SKM-1 (cell line): Measurements from ENCODE around the gene ASIC4.

Source experiments
- DNase-seq: peaks from one replicate; lab custom pipeline; 2025; ENCODE audit not compliant: unreplicated experiment; lab: John Stamatoyannopoulos, UW

Gene ASIC4

GRCh38 chr2:219497495-219498279 is 16.6 kb upstream of the ASIC4 start:
- peak; percentile 52 for DNase-seq

GRCh38 chr2:219498280-219499057 is 15.8 kb upstream of the ASIC4 start, which contains the start of gene GMPPA:
Gene GMPPA, plus strand, starts transcription at chr2:219498891. Its CDS starts 1,085 bp downstream, at chr2:219499976.
- DNase-seq = peak; percentile 98

GRCh38 chr2:219499058-219499307 is 15.3 kb upstream of the ASIC4 start:
- DNase-seq = no peak

GRCh38 chr2:219499555-219499954 is 14.7 kb upstream of the ASIC4 start:
- DNase-seq = no peak

GRCh38 chr2:219500135-219500534 is 14.1 kb upstream of the ASIC4 start:
- DNase-seq = no peak

GRCh38 chr2:219501849-219502248 is 12.4 kb upstream of the ASIC4 start:
- no peak for DNase-seq

GRCh38 chr2:219502618-219503017 is 11.7 kb upstream of the ASIC4 start:
- no peak for DNase-seq

- no peak for DNase-seq
Measured at GRCh38 chr2:219505585-219505984, 8.7 kb upstream of the ASIC4 start.

- no peak for DNase-seq
Measured at GRCh38 chr2:219506153-219506801, 8.0 kb upstream of the ASIC4 start.

GRCh38 chr2:219506802-219507526 is 7.3 kb upstream of the ASIC4 start:
- no peak for DNase-seq

- no peak for DNase-seq
Measured at GRCh38 chr2:219507581-219508443, 6.5 kb upstream of the ASIC4 start.

- DNase-seq = no peak
Measured at GRCh38 chr2:219508444-219508734, 5.9 kb upstream of the ASIC4 start.

- DNase-seq = no peak
Measured at GRCh38 chr2:219508971-219509779, 5.1 kb upstream of the ASIC4 start.

GRCh38 chr2:219509780-219510511 is 4.3 kb upstream of the ASIC4 start:
- DNase-seq = peak; percentile 34

GRCh38 chr2:219510512-219511135 is 3.7 kb upstream of the ASIC4 start:
- DNase-seq = no peak

GRCh38 chr2:219511547-219512325 is 2.5 kb upstream of the ASIC4 start:
- no peak for DNase-seq

- DNase-seq = no peak
Measured at GRCh38 chr2:219512524-219513216, 1.6 kb upstream of the ASIC4 start.
